BLaER1 treated with 17β-estradiol and CSF1 and Interleukin-3, amounts not matched to agents 10 nM and 100 nM (cell line): ENCODE data around the gene VAT1.
"Not testable (repeated sequence)": the region's sequence is repeated elsewhere in the genome, so short reads cannot be mapped to it uniquely, and the experiment has no call there.

Source experiments
- H3K27ac ChIP-seq, 11 experiments: shearing (Covaris generic); formaldehyde crosslinking; 2 replicates each; pipeline ENCODE4 v1.8.1; 2022
- H3K27me3 ChIP-seq, 11 experiments: shearing (Covaris generic); formaldehyde crosslinking; 2 replicates each; pipeline ENCODE4 v1.8.1; 2022
- H3K36me3 ChIP-seq, 11 experiments: shearing (Covaris generic); formaldehyde crosslinking; 2 replicates each; pipeline ENCODE4 v1.8.1; 2022
- H3K4me1 ChIP-seq, 10 experiments: shearing (Covaris generic); formaldehyde crosslinking; 2 replicates each; pipeline ENCODE4 v1.8.1; 2022
- H3K4me2 ChIP-seq, 11 experiments: shearing (Covaris generic); formaldehyde crosslinking; 2 replicates each; pipeline ENCODE4 v1.8.1; 2022
- H3K4me3 ChIP-seq, 10 experiments: shearing (Covaris generic); formaldehyde crosslinking; 2 replicates each; pipeline ENCODE4 v1.8.1; 2022
- H3K9ac ChIP-seq, 11 experiments: shearing (Covaris generic); formaldehyde crosslinking; 2 replicates each; pipeline ENCODE4 v1.8.1; 2022
- H3K9me3 ChIP-seq, 11 experiments: shearing (Covaris generic); formaldehyde crosslinking; replicated peaks in 1 of 11; 2 replicates each; pipeline ENCODE4 v1.8.1; 2022
- H4K20me1 ChIP-seq, 11 experiments: shearing (Covaris generic); formaldehyde crosslinking; 2 replicates each; pipeline ENCODE4 v1.8.1; 2022
- Cebpa-rat ChIP-seq, 11 experiments: shearing (Covaris generic); IDR thresholded peaks; 2 replicates each; pipeline ENCODE4 v1.8.1; 2022

Gene VAT1

GRCh38 chr17:42975265-42975664, 46.9 kb downstream of the VAT1 start:
- no peak for TF ChIP-seq Cebpa-rat (IDR thresholded peaks at IDR 0.05)
- Histone ChIP-seq H3K9me3 (no peaks in the 10 kb centered on the region), H3K27me3 (no peaks in the 10 kb centered on the region), H3K27ac (peak overlapping the region in 7 of 11 experiments; percentile 1 to 50 (median 28); a peak in 7 of 22 replicates), H3K4me3 (no peak overlapping the region), H4K20me1 (no peaks in the 10 kb centered on the region), H3K4me2 (peak overlapping the region; percentile 59 to 83 (median 66)), H3K36me3 (no peaks in the 10 kb centered on the region), H3K9ac (peak overlapping the region in 8 of 11 experiments; percentile 9 to 58 (median 34); a peak in 6 of 22 replicates), H3K4me1 (peaks cover 19 to 40% (median 33%) of the 10 kb centered on the region in 10 experiments)

- not testable (repeated sequence) for H3K9ac ChIP-seq, H3K36me3 ChIP-seq, H3K27me3 ChIP-seq, H3K9me3 ChIP-seq, H4K20me1 ChIP-seq, H3K27ac ChIP-seq, H3K4me3 ChIP-seq, H3K4me2 ChIP-seq
- H3K4me1 ChIP-seq = peaks cover 20 to 43% (median 36%) of the 10 kb centered on the region in 10 experiments
Measured at GRCh38 chr17:42973323-42973722, 48.9 kb downstream of the VAT1 start.

- Histone ChIP-seq H3K9me3 (no peaks in the 10 kb centered on the region), H3K4me2 (no peak overlapping the region), H3K4me1 (peaks cover 28 to 47% (median 40%) of the 10 kb centered on the region in 10 experiments), H4K20me1 (no peaks in the 10 kb centered on the region), H3K9ac (no peak overlapping the region), H3K4me3 (no peak overlapping the region), H3K27me3 (no peaks in the 10 kb centered on the region), H3K36me3 (no peaks in the 10 kb centered on the region), H3K27ac (no peak overlapping the region)
- no peak for TF ChIP-seq Cebpa-rat (IDR thresholded peaks at IDR 0.05)
Measured at GRCh38 chr17:42971589-42971988, 50.6 kb downstream of the VAT1 start.

GRCh38 chr17:42969001-42969581, 53.1 kb downstream of the VAT1 start:
- no peaks in the 10 kb centered on the region for H3K27me3 ChIP-seq
- H4K20me1 ChIP-seq = no peaks in the 10 kb centered on the region
- no peaks in the 10 kb centered on the region for H3K36me3 ChIP-seq
- peak overlapping the region in 10 of 11 experiments; percentile 5 to 46 (median 20); a peak in 15 of 22 replicates for H3K4me2 ChIP-seq
- peak overlapping the region in 8 of 11 experiments; percentile 2 to 70 (median 43); a peak in 12 of 22 replicates for H3K27ac ChIP-seq
- H3K9ac ChIP-seq = peak overlapping the region in 6 of 11 experiments; percentile 9 to 49 (median 23); a peak in 6 of 22 replicates
- peaks cover 23 to 36% (median 28%) of the 10 kb centered on the region in 10 experiments; a peak in 19 of 20 replicates for H3K4me1 ChIP-seq
- peak in 3 of 11 experiments; percentile 43 to 71 (median 54); a peak in 3 of 22 replicates for TF ChIP-seq Cebpa-rat (IDR thresholded peaks at IDR 0.05)
- no peaks in the 10 kb centered on the region for H3K9me3 ChIP-seq
- no peak overlapping the region for H3K4me3 ChIP-seq

- H3K4me2 ChIP-seq = peak overlapping the region in 8 of 11 experiments; percentile 3 to 46 (median 19); a peak in 5 of 22 replicates
- H3K9me3 ChIP-seq = no peaks in the 10 kb centered on the region
- H3K9ac ChIP-seq = 0 out of 22 replicates have a peak overlapping the region, but pooled peaks of 1 of the 11 experiments have one; percentile 16
- no peak overlapping the region for H3K4me3 ChIP-seq
- H3K36me3 ChIP-seq = peaks cover 0 to 3% (median under 1%) of the 10 kb centered on the region in 11 experiments; a peak in 9 of 22 replicates
- peaks cover 31 to 47% (median 38%) of the 10 kb centered on the region in 10 experiments for H3K4me1 ChIP-seq
- no peak for TF ChIP-seq Cebpa-rat (IDR thresholded peaks at IDR 0.05)
- no peaks in the 10 kb centered on the region for H3K27me3 ChIP-seq
- H4K20me1 ChIP-seq = no peaks in the 10 kb centered on the region
- peak overlapping the region in 2 of 11 experiments; percentile 65 to 69; a peak in 3 of 22 replicates for H3K27ac ChIP-seq
Measured at GRCh38 chr17:42967925-42968324, 54.3 kb downstream of the VAT1 start.
